Left cardiac atrium (tissue), 4 donors: Measurements from ENCODE around the gene AMPD3. TPM values are rescaled to one million over a fixed set of nuclear protein-coding genes. Genes with fewer than 3 reads are reported as not detected.

ENCODE experiments used
- ATAC-seq, 2 donors: fragments of 200-7000 bp; cut with Tn5 transposase; one replicate each; pipeline ENCODE4 v1.9.1; 2020; ENCODE audit warnings: mild to moderate bottlenecking in 2 of 2, moderate library complexity in 2 of 2
- DNase-seq: peaks from one replicate; pipeline ENCODE4 v3.0.0-alpha.2; 2020
- intact Hi-C, 2 donors: fragments of 100-400 bp; cut with DNase I; formaldehyde crosslinking; loops; one replicate each; pipeline versions ENCODE4 v1.14.1 to v1.15.1; 2022 to 2023
- total RNA-seq, 2 donors: library from RNA; stranded (reverse); fragmentation: NEBNext Ultra II Directional; extraction: Animal tissue kit (Norgen Biotek cat#: 25700); gene quantifications; one replicate each; pipeline ENCODE4 v1.2.1, GENCODE V29; 2021
- donor health status: DM: no; HTN: yes; CAD: no.
- donor health status: DM: no; HTN: yes; CAD: no; lungs with severe emphysema.
- donor health status: DM: yes; HTN: yes; CAD: no.
- donor health status: Dilated cardiomyopathy.

AMPD3 gene
- total RNA-seq, 2 donors from 2014 or later: 4.4 to 4.7 TPM

DNA sequence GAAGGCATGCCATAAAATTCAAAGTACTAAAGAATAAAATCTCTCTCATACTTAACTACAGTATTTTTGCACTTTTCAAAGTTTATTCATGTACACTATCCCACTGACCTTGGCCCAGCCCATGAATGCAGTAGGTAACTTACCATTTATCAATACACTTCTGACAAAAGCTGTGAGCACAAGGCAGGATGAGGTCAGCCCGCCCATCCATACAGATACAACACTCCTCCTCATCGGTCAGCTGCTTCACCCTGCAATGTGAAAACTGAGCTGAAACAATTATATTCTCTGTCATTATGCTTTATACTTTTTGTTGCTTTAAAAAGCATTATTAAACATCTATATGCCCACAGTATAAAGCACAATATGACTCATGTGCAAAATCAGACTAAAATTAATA, 63.8 kb downstream of the AMPD3 start:
- intact Hi-C loops: loop anchor here in 1 of 2 donors (5.0 to 10.0 kb wide), 2 partner anchors 136 to 218 kb away; no protein-coding TSS in a partner anchor
- ATAC-seq (no peak), DNase-seq (no peak)

- DNase-seq (no peak), ATAC-seq (no peak)
- intact Hi-C loops: loop anchor here in 1 of 2 donors (5.0 to 10.0 kb wide), 2 partner anchors 135 to 218 kb away; no protein-coding TSS in a partner anchor
These were observed 64.6 kb downstream of the AMPD3 start for GRCh38 chr11:10519630-10520029.

DNA sequence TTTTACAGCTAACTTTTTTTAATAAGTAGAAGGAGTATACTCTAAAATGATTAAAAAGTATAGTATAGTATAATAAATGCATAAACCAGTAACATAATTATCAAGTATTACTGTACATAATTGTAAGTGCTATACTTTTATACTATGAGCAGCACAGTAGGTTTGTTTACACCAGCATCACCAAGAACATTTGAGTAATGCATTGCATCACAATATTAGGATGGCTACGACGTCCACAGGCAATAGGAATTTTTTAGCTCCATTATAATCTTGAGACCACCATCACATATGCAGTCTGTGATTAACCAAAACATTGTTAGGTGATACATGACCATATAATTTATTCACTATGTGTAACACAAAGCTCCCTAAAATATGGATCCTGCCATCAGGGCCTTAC, 65.5 kb downstream of the AMPD3 start:
- no peak for ATAC-seq
- intact Hi-C loops: no loop called here

DNA sequence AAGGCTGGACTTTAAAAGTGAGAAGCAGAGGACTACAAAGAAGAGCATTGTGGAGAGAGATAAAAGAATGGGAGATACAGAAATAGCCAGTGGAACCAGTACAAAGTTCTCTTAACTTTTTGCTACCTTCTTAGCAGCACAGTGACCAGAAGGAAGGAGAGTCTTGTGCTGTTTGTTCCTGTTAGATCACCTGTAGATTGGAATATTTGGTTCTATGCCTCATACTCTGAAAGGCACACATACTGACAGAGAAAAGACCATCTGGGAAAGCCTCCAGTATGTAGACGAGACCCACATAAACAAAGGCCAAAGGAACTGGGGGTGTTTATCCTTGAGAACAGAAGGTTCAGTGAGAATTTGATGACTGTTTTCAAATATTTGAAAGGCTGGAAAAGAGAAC, 67.2 kb downstream of the AMPD3 start:
- no peak for DNase-seq
- no peak for ATAC-seq
- intact Hi-C loops: no loop called here

More for the DNA sequence above, 65.5 kb downstream of the AMPD3 start:
- DNase-seq: no peak

DNA sequence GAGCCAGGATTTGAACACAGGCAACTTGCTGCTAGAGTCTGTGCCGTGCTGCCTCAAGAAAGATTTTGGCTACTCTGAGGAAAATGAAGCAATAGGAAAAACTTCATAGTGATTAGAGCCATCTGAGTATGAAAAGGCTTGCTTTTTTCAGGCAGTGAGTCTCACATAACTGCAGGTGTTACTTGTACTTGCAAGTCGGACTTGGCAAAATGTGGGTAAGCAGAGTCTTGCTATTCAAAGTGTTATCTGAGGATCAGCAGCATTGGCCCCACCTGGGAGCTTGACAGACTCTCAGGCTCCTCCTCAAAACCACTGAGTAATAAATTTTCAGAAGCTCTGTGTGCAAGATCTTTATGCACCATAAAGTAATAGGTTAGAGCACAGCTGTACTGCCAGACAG, 67.9 kb downstream of the AMPD3 start:
- intact Hi-C loops: no loop called here
- DNase-seq (no peak), ATAC-seq (no peak)

GRCh38 chr11:10524471-10524870, 69.4 kb downstream of the AMPD3 start:
- ATAC-seq (no peak), DNase-seq (no peak)
- intact Hi-C loops: no loop called here

GRCh38 chr11:10526974-10527918, 72.2 kb downstream of the AMPD3 start:
- intact Hi-C loops: no loop called here
- DNase-seq (no peak), ATAC-seq (no peak)

GRCh38 chr11:10528121-10528520, 73.1 kb downstream of the AMPD3 start:
- ATAC-seq: no peak
- intact Hi-C loops: no loop called here
- no peak for DNase-seq

- ATAC-seq: no peak
- DNase-seq: no peak
- intact Hi-C loops: no loop called here
These were observed 74.2 kb downstream of the AMPD3 start for GRCh38 chr11:10529279-10529678.

- intact Hi-C loops: no loop called here
- DNase-seq (no peak), ATAC-seq (no peak)
These were observed 77.5 kb downstream of the AMPD3 start for GRCh38 chr11:10532526-10532925.

GRCh38 chr11:10533323-10533722, 78.3 kb downstream of the AMPD3 start:
- no peak for ATAC-seq
- intact Hi-C loops: no loop called here
- no peak for DNase-seq

DNA sequence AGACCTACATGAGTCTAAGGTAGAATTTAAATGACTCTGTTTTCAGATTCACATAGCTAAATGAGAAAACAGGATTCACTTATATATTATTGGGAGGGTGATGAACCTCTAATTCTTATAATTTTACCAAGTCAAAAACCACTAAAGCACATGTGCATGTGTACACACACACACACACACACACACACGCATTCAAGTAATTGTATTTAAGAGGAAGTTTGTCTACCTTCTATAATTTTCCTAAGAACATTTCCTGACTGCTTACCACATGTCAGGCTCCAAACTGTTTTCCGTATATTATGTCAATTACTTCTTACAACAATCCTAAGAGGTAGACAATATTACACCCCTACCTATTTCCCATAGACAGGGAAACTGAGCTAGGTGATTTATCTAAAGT, 79.3 kb downstream of the AMPD3 start:
- ATAC-seq: no peak
- intact Hi-C loops: no loop called here
- DNase-seq: no peak

DNA sequence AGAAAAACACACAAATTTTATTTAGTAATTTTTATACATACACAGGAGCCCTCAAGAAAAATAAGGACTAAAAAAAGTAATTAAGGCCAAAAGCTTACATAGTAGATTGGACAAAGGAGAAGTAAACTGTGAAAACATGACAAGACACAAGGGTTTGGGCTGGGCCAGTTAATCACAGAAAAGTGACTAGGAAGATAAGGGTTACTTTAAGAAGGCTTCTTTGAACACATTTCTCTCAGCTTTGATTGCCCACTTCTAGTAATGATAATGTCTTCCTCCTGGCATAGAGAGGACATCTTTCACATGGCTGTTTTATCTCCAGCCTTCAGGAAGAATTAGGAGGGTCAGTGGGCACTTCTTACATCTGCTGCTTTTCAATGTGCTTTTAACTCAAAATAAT, 82.5 kb downstream of the AMPD3 start:
- ATAC-seq: no peak
- no peak for DNase-seq
- intact Hi-C loops: no loop called here

GRCh38 chr11:10538924-10539323, 83.9 kb downstream of the AMPD3 start:
- intact Hi-C loops: no loop called here
- no peak for DNase-seq
- no peak for ATAC-seq

DNA sequence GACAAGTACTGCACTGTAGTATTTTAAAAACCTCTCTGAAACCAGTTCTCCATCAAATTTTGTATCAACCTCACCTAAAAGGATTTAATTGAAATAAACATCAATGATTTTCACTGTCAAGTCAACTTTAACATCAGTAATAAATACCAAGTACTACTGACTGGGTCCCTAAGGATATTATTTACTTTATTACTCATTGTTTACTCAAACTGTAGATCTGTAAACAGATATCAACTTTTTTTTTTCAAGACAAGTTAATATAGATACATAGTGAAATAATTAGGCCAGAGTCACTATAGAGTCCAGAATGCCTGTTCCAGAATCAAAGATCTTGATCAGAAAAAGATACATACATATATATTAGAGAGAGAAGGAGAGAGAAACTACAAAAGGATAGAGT, 84.3 kb downstream of the AMPD3 start:
- no peak for DNase-seq
- intact Hi-C loops: no loop called here
- ATAC-seq: no peak

DNA sequence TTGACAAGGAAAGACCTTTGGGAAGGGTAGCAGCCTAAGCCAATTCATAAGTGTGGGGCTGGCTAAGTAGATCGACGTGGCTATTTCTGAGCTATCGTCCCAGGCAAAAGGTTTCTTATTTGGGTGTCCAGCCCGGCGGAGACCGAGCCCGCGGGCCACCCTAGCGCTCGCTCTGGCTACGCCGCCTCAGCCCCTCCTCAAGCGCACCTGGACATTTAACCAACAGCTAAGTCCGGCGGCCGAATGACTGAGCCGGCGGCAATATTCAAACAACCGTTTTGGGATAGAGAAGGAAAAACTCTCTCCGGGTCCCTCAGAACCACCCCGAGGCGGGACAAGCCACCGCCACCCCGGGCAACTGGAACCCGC, 85.5 kb downstream of the AMPD3 start:
- DNase-seq (no peak), ATAC-seq (peak; percentile 52 to 74)
- intact Hi-C loops: loop anchor here in 1 of 2 donors (10.0 kb wide), 1 partner anchor 194 kb away; no protein-coding TSS in a partner anchor

- peak; percentile 99 to 100 for ATAC-seq
- intact Hi-C loops: loop anchor here in 1 of 2 donors (10.0 kb wide), 1 partner anchor 194 kb away; no protein-coding TSS in a partner anchor
- DNase-seq: peak; percentile 97
These were observed 86.0 kb downstream of the AMPD3 start, which contains the start of gene RNF141 for GRCh38 chr11:10540915-10541560. RNF141 (minus strand) TSS chr11:10541187; CDS start chr11:10534158, 7,029 bp downstream.

DNA sequence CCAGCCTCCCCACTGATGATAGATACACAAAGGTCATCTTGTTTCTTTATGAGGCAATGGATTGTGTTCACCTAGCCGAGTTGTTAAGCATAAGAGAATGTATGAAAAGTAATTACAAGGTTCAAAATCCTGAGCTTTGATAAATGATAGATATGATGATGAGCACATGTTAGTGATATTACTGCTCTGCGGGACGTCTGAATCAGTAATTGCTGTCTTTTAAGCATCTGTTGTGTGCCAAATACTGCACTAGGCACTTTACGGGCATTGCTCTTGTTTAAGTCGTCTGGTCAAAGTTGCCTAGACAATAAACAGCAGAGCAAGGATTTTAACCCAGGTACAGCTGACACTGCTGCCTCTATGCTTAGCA, 86.5 kb downstream of the AMPD3 start:
- no peak for ATAC-seq
- intact Hi-C loops: loop anchor here in 1 of 2 donors (10.0 kb wide), 1 partner anchor 193 kb away; no protein-coding TSS in a partner anchor
- DNase-seq: no peak

- DNase-seq (no peak), ATAC-seq (no peak)
- intact Hi-C loops: loop anchor here in 1 of 2 donors (10.0 kb wide), 1 partner anchor 192 kb away; no protein-coding TSS in a partner anchor
These were observed 87.7 kb downstream of the AMPD3 start for GRCh38 chr11:10542776-10543175.

DNA sequence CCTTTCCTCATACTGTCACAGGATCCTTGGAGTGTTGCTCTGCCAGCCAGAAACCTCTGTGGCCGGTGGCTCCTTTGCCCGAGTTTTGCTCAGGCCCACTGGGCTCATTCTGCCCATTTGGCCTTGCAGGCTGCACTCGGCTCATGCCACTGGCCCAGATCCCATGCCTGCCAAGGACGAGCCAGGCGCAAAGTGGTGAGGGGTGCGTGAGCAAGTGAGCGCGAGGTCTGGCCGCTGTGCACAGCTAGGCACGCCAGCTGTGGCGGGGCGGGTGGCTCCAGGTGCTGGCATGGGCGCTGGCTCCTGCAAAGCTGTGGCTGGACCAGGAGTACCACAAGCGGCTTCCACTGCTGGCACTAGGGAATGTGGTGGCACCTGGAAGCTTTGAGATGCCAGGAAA, 88.7 kb downstream of the AMPD3 start:
- intact Hi-C loops: loop anchor here in 1 of 2 donors (10.0 kb wide), 1 partner anchor 191 kb away; no protein-coding TSS in a partner anchor
- ATAC-seq: no peak
- no peak for DNase-seq
